Body of pancreas (tissue), 4 donors: ENCODE measurements around the gene FAM120C. TPM values are rescaled to one million over a fixed set of nuclear protein-coding genes. Genes with fewer than 3 reads are reported as not detected.

ENCODE experiments used
- ATAC-seq: fragments of 150-250 bp; one replicate; pipeline ENCODE4 v1.9.1; 2016
- DNase-seq, 4 donors: peaks; one replicate each; pipeline ENCODE4 v3.0.0-alpha.2; 2019
- H3K27ac ChIP-seq, 4 donors: fragments of 200-600 bp; sonication (generic); 1 replicate in 3 of 4; 2 replicates in 1 of 4; pipeline versions ENCODE4 v1.5.1 to v1.6.1; 2016 to 2019; ENCODE audit warnings: mild to moderate bottlenecking in 1 of 4, mixed read lengths in 1 of 4, moderate library complexity in 1 of 4
- H3K27me3 ChIP-seq, 2 donors: fragments of 200-600 bp; sonication (generic); one replicate each; pipeline ENCODE4 v1.6.0; 2016; ENCODE audit warnings: mild to moderate bottlenecking in 1 of 2
- H3K36me3 ChIP-seq, 2 donors: fragments of 200-600 bp; sonication (generic); replicated peaks in 1 of 2; 2 replicates each; pipeline ENCODE4 v1.5.1; 2016; ENCODE audit warnings: low read depth in 2 of 2; ENCODE audit not compliant: insufficient read depth in 1 of 2
- H3K4me1 ChIP-seq: fragments of 200-600 bp; sonication (generic); one replicate; pipeline ENCODE4 v1.6.0; 2016
- H3K4me3 ChIP-seq, 2 donors: fragments of 200-600 bp; sonication (generic); 1 replicate in 1 of 2; 2 replicates in 1 of 2; pipeline ENCODE4 v1.5.1; 2016 to 2019
- H3K9me3 ChIP-seq, 3 donors: fragments of 200-600 bp; sonication (generic); 1 replicate in 2 of 3; 2 replicates in 1 of 3; pipeline ENCODE4 v1.5.1; 2016
- CTCF ChIP-seq, 7 experiments: fragments of 450-650 bp in 4 of 7; fragments of 200-600 bp in 3 of 7; sonication (generic) in 3 of 7; IDR thresholded peaks; one replicate each; pipeline ENCODE4 v1.5.1; 2016 to 2019; ENCODE audit warnings: antibody characterized with exemption in 7 of 7
- POLR2A ChIP-seq, 3 donors: fragments of 450-650 bp; IDR thresholded peaks; one replicate each; pipeline ENCODE4 v1.6.1; 2016; ENCODE audit warnings: antibody characterized with exemption in 3 of 3, mild to moderate bottlenecking in 2 of 3
- WGBS, 2 donors: methylation state at CpG; one replicate each; pipeline ENCODE4 v1.1.5; 2017; 5-methylcytosine and 5-hydroxymethylcytosine counted together
- intact Hi-C: fragments of 100-400 bp; cut with DNase I; formaldehyde crosslinking; loops from one replicate; pipeline ENCODE4 v1.15.1; 2023
- total RNA-seq, 2 donors: library from RNA; depleted of rRNA; stranded (reverse); fragments of >200 nt; gene quantifications; one replicate each; pipeline ENCODE4 v1.1.0, GENCODE V29; 2016

FAM120C gene
- total RNA-seq, 2 donors from 2014 or later = 4.2 to 5.6 TPM

GRCh38 chrX:54063361-54063760, 119.7 kb downstream of the FAM120C start:
- no peak overlapping the region for H3K4me3 ChIP-seq
- H3K9me3 ChIP-seq = no peaks in the 10 kb centered on the region
- H3K27ac ChIP-seq = no peak overlapping the region
- DNase-seq (no peak), ATAC-seq (no peak)
- H3K4me1 ChIP-seq = no peaks in the 10 kb centered on the region
- no peaks in the 10 kb centered on the region for H3K27me3 ChIP-seq
- WGBS, 2 donors = 69 to 95% methylated on average over 2 of the region's 2 CpGs
- TF ChIP-seq POLR2A (IDR thresholded peaks at IDR 0.05) (no peak), CTCF (IDR thresholded peaks at IDR 0.05) (no peak)
- intact Hi-C loops = no loop called here
- H3K36me3 ChIP-seq = no peaks in the 10 kb centered on the region

GRCh38 chrX:54049801-54050200, 133.3 kb downstream of the FAM120C start:
- Histone ChIP-seq H3K36me3 (no peaks in the 10 kb centered on the region), H3K27ac (no peak overlapping the region), H3K4me3 (no peak overlapping the region), H3K27me3 (no peaks in the 10 kb centered on the region), H3K9me3 (no peaks in the 10 kb centered on the region), H3K4me1 (peaks cover 11% of the 10 kb centered on the region)
- TF ChIP-seq CTCF (IDR thresholded peaks at IDR 0.05) (no peak), POLR2A (IDR thresholded peaks at IDR 0.05) (no peak)
- DNase-seq (peak in 2 of 4 donors; percentile 4 to 14), ATAC-seq (no peak)
- intact Hi-C loops = no loop called here
- WGBS, 2 donors = 15 to 16% methylated on average over 2 of the region's 3 CpGs

GRCh38 chrX:54048412-54048811, 134.6 kb downstream of the FAM120C start:
- Histone ChIP-seq H3K4me3 (no peak overlapping the region), H3K9me3 (no peaks in the 10 kb centered on the region), H3K27me3 (no peaks in the 10 kb centered on the region), H3K36me3 (no peaks in the 10 kb centered on the region), H3K27ac (no peak overlapping the region), H3K4me1 (peaks cover 11% of the 10 kb centered on the region)
- ATAC-seq = no peak
- intact Hi-C loops = no loop called here
- DNase-seq = no peak
- 50 to 67% methylated on average over 1 of the region's 1 CpG for WGBS, 2 donors
- no peak for TF ChIP-seq CTCF (IDR thresholded peaks at IDR 0.05)
- TF ChIP-seq POLR2A (IDR thresholded peaks at IDR 0.05) = no peak

- TF ChIP-seq CTCF (IDR thresholded peaks at IDR 0.05) (no peak), POLR2A (IDR thresholded peaks at IDR 0.05) (no peak)
- ATAC-seq = no peak
- Histone ChIP-seq H3K4me3 (no peak overlapping the region), H3K9me3 (no peaks in the 10 kb centered on the region), H3K36me3 (no peaks in the 10 kb centered on the region), H3K27ac (peak overlapping the region in 3 of 4 donors; percentile 84 to 96 (median 95)), H3K27me3 (no peaks in the 10 kb centered on the region), H3K4me1 (peaks cover 11% of the 10 kb centered on the region)
- 64 to 72% methylated on average over 12 of the region's 12 CpGs for WGBS, 2 donors
- intact Hi-C loops = no loop called here
- no peak for DNase-seq
Observed at GRCh38 chrX:54045563-54046228, 137.4 kb downstream of the FAM120C start.

- no peaks in the 10 kb centered on the region for H3K9me3 ChIP-seq
- peaks cover 11% of the 10 kb centered on the region for H3K4me1 ChIP-seq
- no peaks in the 10 kb centered on the region for H3K27me3 ChIP-seq
- 2 to 9% methylated on average over 5 to 10 of the region's 10 CpGs for WGBS, 2 donors
- no peaks in the 10 kb centered on the region for H3K36me3 ChIP-seq
- DNase-seq (no peak), ATAC-seq (peak; percentile 3)
- intact Hi-C loops = no loop called here
- peak overlapping the region; percentile 81 to 96 (median 90) for H3K27ac ChIP-seq
- TF ChIP-seq POLR2A (IDR thresholded peaks at IDR 0.05) (no peak), CTCF (IDR thresholded peaks at IDR 0.05) (no peak)
- no peak overlapping the region for H3K4me3 ChIP-seq
Observed at GRCh38 chrX:54044877-54045338, 138.1 kb downstream of the FAM120C start.
